ENCODE results near the gene FAH.

- TF ChIP-seq EZH2 (IDR thresholded peaks at IDR 0.05; ENCODE audit: insufficient read depth, low read length), result no peak
- TF ChIP-seq CTCF (IDR thresholded peaks at IDR 0.05; ENCODE audit: insufficient read depth, low read depth, low read length), result no peak
These were observed 17.8 kb downstream of the FAH start for GRCh38 chr15:80170596-80170995.

All from astrocyte (in vitro differentiated cells and primary cell).